Fibroblast of the conjunctiva (primary cell): ENCODE data around the gene PHLDA1.
"Not testable (repeated sequence)": the region's sequence is repeated elsewhere in the genome, so short reads cannot be mapped to it uniquely, and the experiment has no call there.

Experiments
- DNase-seq: peaks from one replicate; pipeline ENCODE4 v3.0.0-alpha.2; 2010; ENCODE audit warnings: low read depth

The PHLDA1 gene

GRCh38 chr12:76018672-76019071, 12.9 kb downstream of the PHLDA1 start:
- DNase-seq, result no peak

GRCh38 chr12:76018111-76018510, 13.5 kb downstream of the PHLDA1 start:
- DNase-seq, result no peak

- DNase-seq, result no peak
These were observed 17.6 kb downstream of the PHLDA1 start for GRCh38 chr12:76014007-76014406.

GRCh38 chr12:76013603-76014002, 18.0 kb downstream of the PHLDA1 start:
- no peak for DNase-seq

GRCh38 chr12:76012644-76013043, 18.9 kb downstream of the PHLDA1 start:
- no peak for DNase-seq

- no peak for DNase-seq
These were observed 20.7 kb downstream of the PHLDA1 start for GRCh38 chr12:76010732-76011458.

- DNase-seq, result no peak
These were observed 23.1 kb downstream of the PHLDA1 start for GRCh38 chr12:76008428-76008827.

GRCh38 chr12:76007640-76008039, 23.9 kb downstream of the PHLDA1 start:
- DNase-seq, result no peak

GRCh38 chr12:76006028-76006925, 25.3 kb downstream of the PHLDA1 start:
- no peak for DNase-seq

GRCh38 chr12:76003355-76003638, 28.3 kb downstream of the PHLDA1 start:
- no peak for DNase-seq

- no peak for DNase-seq
These were observed 28.8 kb downstream of the PHLDA1 start for GRCh38 chr12:76002598-76003354.

- no peak for DNase-seq
These were observed 33.1 kb downstream of the PHLDA1 start for GRCh38 chr12:75998292-75999063.

- no peak for DNase-seq
These were observed 33.9 kb downstream of the PHLDA1 start for GRCh38 chr12:75997658-75998057.

- no peak for DNase-seq
These were observed 34.6 kb downstream of the PHLDA1 start for GRCh38 chr12:75996861-75997447.

- no peak for DNase-seq
These were observed 35.9 kb downstream of the PHLDA1 start for GRCh38 chr12:75995691-75996090.

GRCh38 chr12:75994069-75994740, 37.4 kb downstream of the PHLDA1 start:
- DNase-seq, result no peak

GRCh38 chr12:75991753-75992152, 39.8 kb downstream of the PHLDA1 start:
- DNase-seq, result no peak

GRCh38 chr12:75990189-75990912, 41.2 kb downstream of the PHLDA1 start:
- DNase-seq, result no peak

GRCh38 chr12:75987709-75988108, 43.9 kb downstream of the PHLDA1 start:
- not testable (repeated sequence) for DNase-seq

GRCh38 chr12:75986001-75986746, 45.4 kb downstream of the PHLDA1 start:
- DNase-seq, result no peak
